Measurements from ENCODE around the gene BAZ2A.

The BAZ2A gene

GRCh38 chr12:56635806-56636674 is 5.9 kb upstream of the BAZ2A start (continued):
- TF ChIP-seq ZNF639 (tag by site-specific recombination; IDR thresholded peaks at IDR 0.05), result no peak; the same call in 1 of the 2 replicates
- TF ChIP-seq, protein P1, sequence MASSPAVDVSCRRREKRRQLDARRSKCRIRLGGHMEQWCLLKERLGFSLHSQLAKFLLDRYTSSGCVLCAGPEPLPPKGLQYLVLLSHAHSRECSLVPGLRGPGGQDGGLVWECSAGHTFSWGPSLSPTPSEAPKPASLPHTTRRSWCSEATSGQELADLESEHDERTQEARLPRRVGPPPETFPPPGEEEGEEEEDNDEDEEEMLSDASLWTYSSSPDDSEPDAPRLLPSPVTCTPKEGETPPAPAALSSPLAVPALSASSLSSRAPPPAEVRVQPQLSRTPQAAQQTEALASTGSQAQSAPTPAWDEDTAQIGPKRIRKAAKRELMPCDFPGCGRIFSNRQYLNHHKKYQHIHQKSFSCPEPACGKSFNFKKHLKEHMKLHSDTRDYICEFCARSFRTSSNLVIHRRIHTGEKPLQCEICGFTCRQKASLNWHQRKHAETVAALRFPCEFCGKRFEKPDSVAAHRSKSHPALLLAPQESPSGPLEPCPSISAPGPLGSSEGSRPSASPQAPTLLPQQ (tag by site-specific recombination; IDR thresholded peaks at IDR 0.05), result peak; percentile 68
- TF ChIP-seq ZNF202 (tag by site-specific recombination; IDR thresholded peaks at IDR 0.05; ENCODE audit: borderline replicate concordance), result no peak
- TF ChIP-seq ZNF501 (tag by site-specific recombination; IDR thresholded peaks at IDR 0.05), result peak; percentile 65
- no peak for TF ChIP-seq ZNF776 (tag by site-specific recombination; IDR thresholded peaks at IDR 0.05; ENCODE audit: borderline replicate concordance)
- TF ChIP-seq, protein P2, sequence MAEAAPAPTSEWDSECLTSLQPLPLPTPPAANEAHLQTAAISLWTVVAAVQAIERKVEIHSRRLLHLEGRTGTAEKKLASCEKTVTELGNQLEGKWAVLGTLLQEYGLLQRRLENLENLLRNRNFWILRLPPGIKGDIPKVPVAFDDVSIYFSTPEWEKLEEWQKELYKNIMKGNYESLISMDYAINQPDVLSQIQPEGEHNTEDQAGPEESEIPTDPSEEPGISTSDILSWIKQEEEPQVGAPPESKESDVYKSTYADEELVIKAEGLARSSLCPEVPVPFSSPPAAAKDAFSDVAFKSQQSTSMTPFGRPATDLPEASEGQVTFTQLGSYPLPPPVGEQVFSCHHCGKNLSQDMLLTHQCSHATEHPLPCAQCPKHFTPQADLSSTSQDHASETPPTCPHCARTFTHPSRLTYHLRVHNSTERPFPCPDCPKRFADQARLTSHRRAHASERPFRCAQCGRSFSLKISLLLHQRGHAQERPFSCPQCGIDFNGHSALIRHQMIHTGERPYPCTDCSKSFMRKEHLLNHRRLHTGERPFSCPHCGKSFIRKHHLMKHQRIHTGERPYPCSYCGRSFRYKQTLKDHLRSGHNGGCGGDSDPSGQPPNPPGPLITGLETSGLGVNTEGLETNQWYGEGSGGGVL (tag by site-specific recombination; IDR thresholded peaks at IDR 0.05), result peak; percentile 40; the same call in 1 of the 2 replicates
- TF ChIP-seq ZNF837 (tag by site-specific recombination; IDR thresholded peaks at IDR 0.05), result no peak
- no peak; the same call in 1 of the 2 replicates for TF ChIP-seq BCL11B (tag by site-specific recombination; IDR thresholded peaks at IDR 0.05; ENCODE audit: low read depth)
- TF ChIP-seq GLI4 (tag by site-specific recombination; IDR thresholded peaks at IDR 0.05), result no peak
- TF ChIP-seq REPIN1 (tag by site-specific recombination; IDR thresholded peaks at IDR 0.05; ENCODE audit: low read depth), result 0 out of 2 replicates have a peak, but pooled peaks have one; percentile 72
- TF ChIP-seq ZIC2 (tag by site-specific recombination; IDR thresholded peaks at IDR 0.05), result peak; percentile 73
- TF ChIP-seq KLF7 (tag by site-specific recombination; IDR thresholded peaks at IDR 0.05; ENCODE audit: borderline replicate concordance), result peak; percentile 76; the same call in 1 of the 2 replicates
- TF ChIP-seq ZFP37 (tag by site-specific recombination; IDR thresholded peaks at IDR 0.05), result no peak
- TF ChIP-seq, protein P3, sequence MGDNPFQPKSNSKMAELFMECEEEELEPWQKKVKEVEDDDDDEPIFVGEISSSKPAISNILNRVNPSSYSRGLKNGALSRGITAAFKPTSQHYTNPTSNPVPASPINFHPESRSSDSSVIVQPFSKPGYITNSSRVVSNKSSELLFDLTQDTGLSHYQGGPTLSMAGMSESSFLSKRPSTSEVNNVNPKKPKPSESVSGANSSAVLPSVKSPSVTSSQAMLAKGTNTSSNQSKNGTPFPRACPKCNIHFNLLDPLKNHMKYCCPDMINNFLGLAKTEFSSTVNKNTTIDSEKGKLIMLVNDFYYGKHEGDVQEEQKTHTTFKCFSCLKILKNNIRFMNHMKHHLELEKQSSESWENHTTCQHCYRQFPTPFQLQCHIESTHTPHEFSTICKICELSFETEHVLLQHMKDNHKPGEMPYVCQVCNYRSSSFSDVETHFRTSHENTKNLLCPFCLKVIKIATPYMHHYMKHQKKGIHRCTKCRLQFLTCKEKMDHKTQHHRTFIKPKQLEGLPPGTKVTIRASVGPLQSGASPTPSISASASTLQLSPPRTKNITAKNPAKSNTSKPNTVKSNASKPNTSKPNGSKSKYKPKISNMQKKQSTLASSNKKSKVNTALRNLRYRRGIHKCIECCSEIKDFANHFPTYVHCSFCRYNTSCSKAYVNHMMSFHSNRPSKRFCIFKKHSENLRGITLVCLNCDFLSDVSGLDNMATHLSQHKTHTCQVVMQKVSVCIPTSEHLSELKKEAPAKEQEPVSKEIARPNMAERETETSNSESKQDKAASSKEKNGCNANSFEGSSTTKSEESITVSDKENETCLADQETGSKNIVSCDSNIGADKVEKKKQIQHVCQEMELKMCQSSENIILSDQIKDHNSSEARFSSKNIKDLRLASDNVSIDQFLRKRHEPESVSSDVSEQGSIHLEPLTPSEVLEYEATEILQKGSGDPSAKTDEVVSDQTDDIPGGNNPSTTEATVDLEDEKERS (tag by site-specific recombination; IDR thresholded peaks at IDR 0.05), result no peak
- TF ChIP-seq PRDM1 (tag by site-specific recombination; IDR thresholded peaks at IDR 0.05), result peak; percentile 51; the same call in 1 of the 2 replicates
- TF ChIP-seq KLF8 (tag by site-specific recombination; IDR thresholded peaks at IDR 0.05), result peak; percentile 85
- peak; percentile 96 for TF ChIP-seq GLIS2 (tag by site-specific recombination; IDR thresholded peaks at IDR 0.05)
- peak; percentile 58 for TF ChIP-seq PATZ1 (tag by site-specific recombination; IDR thresholded peaks at IDR 0.05)
- TF ChIP-seq KLF17 (tag by site-specific recombination; IDR thresholded peaks at IDR 0.05), result peak; percentile 50; the same call in 1 of the 2 replicates
- TF ChIP-seq, protein P4, sequence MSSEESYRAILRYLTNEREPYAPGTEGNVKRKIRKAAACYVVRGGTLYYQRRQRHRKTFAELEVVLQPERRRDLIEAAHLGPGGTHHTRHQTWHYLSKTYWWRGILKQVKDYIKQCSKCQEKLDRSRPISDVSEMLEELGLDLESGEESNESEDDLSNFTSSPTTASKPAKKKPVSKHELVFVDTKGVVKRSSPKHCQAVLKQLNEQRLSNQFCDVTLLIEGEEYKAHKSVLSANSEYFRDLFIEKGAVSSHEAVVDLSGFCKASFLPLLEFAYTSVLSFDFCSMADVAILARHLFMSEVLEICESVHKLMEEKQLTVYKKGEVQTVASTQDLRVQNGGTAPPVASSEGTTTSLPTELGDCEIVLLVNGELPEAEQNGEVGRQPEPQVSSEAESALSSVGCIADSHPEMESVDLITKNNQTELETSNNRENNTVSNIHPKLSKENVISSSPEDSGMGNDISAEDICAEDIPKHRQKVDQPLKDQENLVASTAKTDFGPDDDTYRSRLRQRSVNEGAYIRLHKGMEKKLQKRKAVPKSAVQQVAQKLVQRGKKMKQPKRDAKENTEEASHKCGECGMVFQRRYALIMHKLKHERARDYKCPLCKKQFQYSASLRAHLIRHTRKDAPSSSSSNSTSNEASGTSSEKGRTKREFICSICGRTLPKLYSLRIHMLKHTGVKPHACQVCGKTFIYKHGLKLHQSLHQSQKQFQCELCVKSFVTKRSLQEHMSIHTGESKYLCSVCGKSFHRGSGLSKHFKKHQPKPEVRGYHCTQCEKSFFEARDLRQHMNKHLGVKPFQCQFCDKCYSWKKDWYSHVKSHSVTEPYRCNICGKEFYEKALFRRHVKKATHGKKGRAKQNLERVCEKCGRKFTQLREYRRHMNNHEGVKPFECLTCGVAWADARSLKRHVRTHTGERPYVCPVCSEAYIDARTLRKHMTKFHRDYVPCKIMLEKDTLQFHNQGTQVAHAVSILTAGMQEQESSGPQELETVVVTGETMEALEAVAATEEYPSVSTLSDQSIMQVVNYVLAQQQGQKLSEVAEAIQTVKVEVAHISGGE (tag by site-specific recombination; conservative IDR thresholded peaks at IDR 0.05; ENCODE audit: low read depth), result no peak; the same call in 1 of the 2 replicates
- no peak for TF ChIP-seq ZNF133 (tag by site-specific recombination; IDR thresholded peaks at IDR 0.05)
- TF ChIP-seq ZNF623 (tag by site-specific recombination; IDR thresholded peaks at IDR 0.05), result no peak
- no peak; the same call in 1 of the 2 replicates for TF ChIP-seq MZF1 (tag by site-specific recombination; IDR thresholded peaks at IDR 0.05; ENCODE audit: borderline replicate concordance)

Data from HEK293 (cell line).